Common myeloid progenitor, CD34-positive (primary cell): ENCODE results near the gene DPYD.

Experiments
- CTCF ChIA-PET: fragments of 350-600 bp; sonication (Branson Sonifier 250); formaldehyde crosslinking; loops from one replicate; lab custom pipeline; 2021; ENCODE audit warnings: antibody characterized with exemption; lab: Charles Lee
- POLR2A ChIA-PET: fragments of 350-600 bp; sonication (Branson Sonifier 250); formaldehyde crosslinking; loops from one replicate; lab custom pipeline; 2021; ENCODE audit warnings: antibody characterized with exemption; lab: Charles Lee
- DNase-seq, 3 donors: peaks; one replicate each; pipeline versions ENCODE4 v3.0.0 to v3.0.0-alpha.2; 2013
- H3K27ac ChIP-seq, 2 experiments: 1 replicate in 1 of 2; 2 replicates in 1 of 2; pipeline ENCODE4 v1.7.0; 2013; ENCODE audit warnings: inconsistent platforms in 2 of 2, low read length in 2 of 2, mild to moderate bottlenecking in 2 of 2, low read depth in 1 of 2, moderate library complexity in 1 of 2; ENCODE audit not compliant: severe bottlenecking in 2 of 2, insufficient read depth in 1 of 2, poor library complexity in 1 of 2
- H3K27me3 ChIP-seq, 5 experiments: replicated peaks in 2 of 5; 1 replicate in 3 of 5; 2 replicates in 2 of 5; pipeline versions ENCODE4 v1.6.1 to v1.7.0; 2013; ENCODE audit warnings: low read length in 4 of 5, mild to moderate bottlenecking in 2 of 5, moderate library complexity in 2 of 5, inconsistent platforms in 1 of 5; ENCODE audit not compliant: insufficient read depth in 5 of 5, control insufficient read depth in 4 of 5
- H3K36me3 ChIP-seq, 4 experiments: 1 replicate in 2 of 4; 2 replicates in 2 of 4; pipeline versions ENCODE4 v1.6.1 to v1.7.0; 2013; ENCODE audit warnings: low read length in 3 of 4, control low read depth in 1 of 4, mild to moderate bottlenecking in 1 of 4; ENCODE audit not compliant: control insufficient read depth in 4 of 4, insufficient read depth in 4 of 4
- H3K4me1 ChIP-seq, 4 experiments: 1 replicate in 3 of 4; 2 replicates in 1 of 4; pipeline versions ENCODE4 v1.6.1 to v1.7.1; 2013; ENCODE audit warnings: low read length in 3 of 4, mild to moderate bottlenecking in 3 of 4, control low read depth in 1 of 4, inconsistent platforms in 1 of 4, moderate library complexity in 1 of 4; ENCODE audit not compliant: control insufficient read depth in 4 of 4, insufficient read depth in 4 of 4; ENCODE audit errors: control extremely low read depth in 1 of 4
- H3K4me3 ChIP-seq, 7 experiments: 1 replicate in 4 of 7; 2 replicates in 3 of 7; pipeline versions ENCODE4 v1.5.1 to v1.7.0; 2013; ENCODE audit warnings: mild to moderate bottlenecking in 7 of 7, low read length in 6 of 7, moderate library complexity in 6 of 7, inconsistent platforms in 2 of 7, low read depth in 2 of 7, control low read depth in 1 of 7; ENCODE audit not compliant: insufficient read depth in 4 of 7, control insufficient read depth in 1 of 7; ENCODE audit errors: extremely low read depth in 1 of 7
- H3K9me3 ChIP-seq, 5 experiments: 1 replicate in 4 of 5; 2 replicates in 1 of 5; pipeline versions ENCODE4 v1.6.1 to v1.7.1; 2013; ENCODE audit warnings: low read length in 4 of 5, mild to moderate bottlenecking in 2 of 5, inconsistent platforms in 1 of 5, low read depth in 1 of 5, moderate library complexity in 1 of 5; ENCODE audit not compliant: control insufficient read depth in 4 of 5, insufficient read depth in 2 of 5; ENCODE audit errors: control extremely low read depth in 1 of 5
- WGBS: methylation state at CpG from one replicate; pipeline ENCODE4 v1.1.5; 2013; ENCODE audit not compliant: insufficient coverage; 5-methylcytosine and 5-hydroxymethylcytosine counted together

DPYD gene

DNA sequence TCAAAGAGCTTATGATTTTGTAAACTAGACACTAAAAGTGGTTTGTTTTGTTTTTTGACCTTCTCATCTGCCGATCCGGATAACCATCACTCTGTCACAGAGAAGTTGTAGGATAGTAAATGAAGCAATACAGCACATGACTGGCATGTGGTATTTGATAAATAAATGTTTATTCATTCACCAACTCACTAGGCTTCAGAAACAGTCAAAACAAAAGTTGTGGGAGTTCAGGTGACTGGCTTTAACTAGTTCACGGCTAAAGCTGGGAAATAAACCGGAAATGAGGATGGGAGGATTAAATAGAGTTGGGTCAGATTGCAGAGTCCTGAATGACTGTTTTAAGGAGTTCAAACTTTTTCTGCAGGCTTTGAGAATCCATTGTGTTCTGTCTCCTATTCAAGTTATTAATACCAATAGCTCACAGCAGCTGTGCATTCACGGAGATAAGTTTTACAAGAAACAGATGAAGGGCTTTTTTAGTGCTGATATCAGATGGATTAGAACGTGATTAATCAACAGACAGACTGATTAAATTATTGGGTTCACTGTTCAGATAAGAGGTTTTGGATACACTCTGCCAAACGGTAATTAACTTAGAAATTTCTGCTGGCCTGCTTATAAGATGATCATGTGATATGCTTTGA, 463.3 kb downstream of the DPYD start:
- Histone ChIP-seq H3K27me3 (no peaks in the 10 kb centered on the region), H3K36me3 (peaks cover 0 to 7% (median under 1%) of the 10 kb centered on the region in 4 experiments), H3K27ac (no peak overlapping the region), H3K4me1 (no peaks in the 10 kb centered on the region), H3K4me3 (no peak overlapping the region), H3K9me3 (peaks cover 0 to 2% (median 0%) of the 10 kb centered on the region in 5 experiments)
- 100% methylated on average over 2 of the region's 7 CpGs for WGBS
- DNase-seq = no peak
- CTCF ChIA-PET = no interaction called here
- POLR2A ChIA-PET = no interaction called here

DNA sequence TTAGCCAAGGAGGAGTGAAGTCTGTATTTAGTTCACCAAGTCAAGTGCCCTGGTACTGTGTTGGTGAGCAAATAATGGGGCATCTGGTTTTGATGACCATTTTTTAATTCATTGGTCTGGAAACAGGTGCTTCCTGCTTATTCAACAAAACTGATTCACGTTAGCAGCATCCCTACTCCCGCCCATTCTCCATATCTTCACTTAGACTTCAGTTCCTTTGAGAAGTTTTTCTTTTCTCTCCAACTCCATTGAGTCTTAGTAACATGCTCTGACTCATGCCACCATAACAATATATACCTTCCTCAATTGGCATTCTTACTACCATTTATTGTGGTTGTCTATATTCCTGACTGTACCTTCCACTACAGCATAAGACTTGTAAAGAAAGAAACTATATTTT, 468.9 kb downstream of the DPYD start:
- Histone ChIP-seq H3K27me3 (no peaks in the 10 kb centered on the region), H3K27ac (no peak overlapping the region), H3K9me3 (peaks cover 0 to 1% (median 0%) of the 10 kb centered on the region in 5 experiments), H3K4me1 (no peaks in the 10 kb centered on the region), H3K36me3 (peaks cover 0 to 4% (median 2%) of the 10 kb centered on the region in 4 experiments), H3K4me3 (no peak overlapping the region)
- CTCF ChIA-PET = no interaction called here
- DNase-seq = no peak
- POLR2A ChIA-PET = no interaction called here
- 94% methylated on average over 2 of the region's 2 CpGs for WGBS

DNA sequence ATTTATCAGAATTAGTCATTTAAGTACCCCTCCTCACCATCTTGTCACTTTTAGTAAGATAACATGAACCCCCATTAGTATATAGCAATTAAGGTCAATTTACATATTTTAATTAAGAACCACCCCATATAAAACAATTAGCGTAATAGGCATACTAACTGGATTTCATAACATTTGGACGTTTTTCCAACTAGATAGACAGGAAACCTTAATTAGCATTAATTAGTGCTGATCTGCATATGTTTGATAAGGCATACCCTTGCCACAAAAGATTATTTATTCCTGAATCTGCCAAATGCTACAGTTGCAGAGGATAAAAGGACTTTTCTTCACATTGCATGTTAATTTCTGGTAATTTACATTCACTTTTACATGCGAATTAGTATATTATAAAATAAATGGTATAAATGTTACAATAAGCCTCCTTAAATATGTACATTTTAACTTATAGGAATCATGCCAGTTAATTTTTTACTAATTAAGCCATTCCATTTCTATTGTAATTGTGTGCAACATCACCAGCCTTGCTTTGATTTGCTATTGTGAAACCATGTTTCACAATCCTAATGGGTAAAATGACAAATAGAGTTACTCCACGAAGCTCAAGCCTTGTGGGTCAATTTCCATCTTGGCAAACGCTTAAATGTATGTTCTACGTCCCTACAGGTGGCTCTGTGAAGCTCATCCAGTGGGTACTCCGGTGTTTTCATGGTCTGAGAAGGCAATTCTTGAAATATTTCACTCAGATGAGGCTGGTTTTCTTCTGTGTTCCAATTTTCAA, 469.6 kb downstream of the DPYD start:
- peaks cover 0 to 1% (median 0%) of the 10 kb centered on the region in 5 experiments for H3K9me3 ChIP-seq
- H3K27me3 ChIP-seq = no peaks in the 10 kb centered on the region
- POLR2A ChIA-PET = no interaction called here
- no peak overlapping the region for H3K27ac ChIP-seq
- DNase-seq = no peak
- CTCF ChIA-PET = no interaction called here
- peaks cover 0 to 5% (median 2%) of the 10 kb centered on the region in 4 experiments for H3K36me3 ChIP-seq
- no peak overlapping the region for H3K4me3 ChIP-seq
- no peaks in the 10 kb centered on the region for H3K4me1 ChIP-seq
- WGBS = 97% methylated on average over 3 of the region's 7 CpGs

DNA sequence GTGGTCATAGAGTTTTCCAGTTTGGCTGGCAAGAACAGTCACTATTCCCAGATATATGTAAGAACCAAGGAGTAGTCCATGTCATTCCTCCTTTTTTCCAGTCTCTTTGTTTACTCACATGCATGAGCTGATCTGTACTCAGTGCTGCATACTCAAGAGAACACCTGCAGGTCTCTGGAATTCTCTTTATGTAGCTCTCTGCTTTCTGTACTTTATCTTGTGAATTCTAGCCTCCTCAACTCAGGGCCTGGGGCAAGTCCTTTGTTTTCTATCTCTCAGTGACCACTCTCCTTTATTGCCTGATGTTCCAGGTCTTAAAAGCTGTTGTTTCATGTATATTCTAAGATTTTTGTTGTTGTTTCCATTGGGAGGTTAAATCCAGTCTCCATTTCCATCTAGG, 478.9 kb downstream of the DPYD start:
- DNase-seq = no peak
- Histone ChIP-seq H3K4me1 (no peaks in the 10 kb centered on the region), H3K9me3 (no peaks in the 10 kb centered on the region), H3K27ac (no peak overlapping the region), H3K27me3 (no peaks in the 10 kb centered on the region), H3K36me3 (peaks cover 0 to 4% (median 0%) of the 10 kb centered on the region in 4 experiments), H3K4me3 (no peak overlapping the region)
- CTCF ChIA-PET = no interaction called here
- POLR2A ChIA-PET = no interaction called here

DNA sequence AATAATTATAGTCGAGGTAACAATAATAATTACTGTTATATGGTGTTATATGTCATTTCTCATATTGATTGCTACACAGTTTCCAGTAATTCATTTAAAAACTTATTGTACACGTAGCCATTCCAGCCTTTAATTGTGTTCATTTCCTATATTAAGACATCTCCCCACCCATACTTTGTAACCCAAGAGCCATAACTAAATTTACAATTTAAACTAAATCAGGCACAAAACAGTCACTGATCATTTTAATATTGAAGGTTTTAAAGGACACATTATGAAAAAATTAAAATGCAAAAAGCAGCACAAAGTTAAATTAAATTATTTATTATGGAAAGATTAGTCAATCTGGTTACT, 487.0 kb downstream of the DPYD start:
- Histone ChIP-seq H3K27me3 (no peaks in the 10 kb centered on the region), H3K27ac (no peak overlapping the region), H3K36me3 (no peaks in the 10 kb centered on the region), H3K9me3 (no peaks in the 10 kb centered on the region), H3K4me3 (no peak overlapping the region), H3K4me1 (no peaks in the 10 kb centered on the region)
- DNase-seq = no peak
- CTCF ChIA-PET = no interaction called here
- POLR2A ChIA-PET = no interaction called here
- no CpG with 5 or more reads among the region's 2 CpGs for WGBS

DNA sequence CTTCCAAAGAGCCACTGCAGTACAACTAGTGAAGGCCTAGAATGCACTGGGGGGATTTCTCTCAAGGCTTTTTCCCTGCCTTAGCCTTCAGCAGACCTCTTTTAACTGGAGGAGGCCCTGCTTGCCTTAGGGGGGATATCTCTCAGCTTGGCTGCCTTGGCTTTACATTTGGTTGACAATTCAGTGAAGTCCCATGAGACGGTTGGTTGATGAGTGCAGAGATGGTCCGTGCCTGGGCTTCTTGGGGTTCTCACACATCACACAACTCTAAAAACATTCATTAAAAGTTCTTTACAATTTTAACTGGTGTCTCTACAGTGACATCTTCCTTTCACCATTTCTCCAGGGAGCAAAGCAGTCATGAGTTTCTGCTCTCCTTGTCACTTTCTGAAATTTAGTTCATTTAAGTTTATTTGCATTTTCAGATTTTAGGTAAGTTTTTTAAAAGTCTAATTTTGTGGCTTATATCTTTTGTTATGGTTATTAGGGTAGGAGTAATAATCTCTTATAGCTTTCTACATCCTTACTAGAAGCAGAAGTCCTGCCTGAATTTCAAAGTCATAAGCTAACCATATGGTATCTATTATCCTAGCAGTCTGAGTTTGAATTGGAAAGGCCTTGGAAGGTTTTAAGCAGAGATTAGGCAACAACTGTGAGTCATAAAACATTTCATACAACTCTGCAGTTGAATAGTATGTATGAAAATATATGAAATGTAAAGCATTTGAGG, 487.6 kb downstream of the DPYD start:
- Histone ChIP-seq H3K27me3 (no peaks in the 10 kb centered on the region), H3K4me3 (no peak overlapping the region), H3K36me3 (no peaks in the 10 kb centered on the region), H3K9me3 (no peaks in the 10 kb centered on the region), H3K4me1 (no peaks in the 10 kb centered on the region), H3K27ac (no peak overlapping the region)
- POLR2A ChIA-PET = no interaction called here
- WGBS = no CpG with 5 or more reads among the region's 2 CpGs
- CTCF ChIA-PET = no interaction called here
- no peak for DNase-seq

DNA sequence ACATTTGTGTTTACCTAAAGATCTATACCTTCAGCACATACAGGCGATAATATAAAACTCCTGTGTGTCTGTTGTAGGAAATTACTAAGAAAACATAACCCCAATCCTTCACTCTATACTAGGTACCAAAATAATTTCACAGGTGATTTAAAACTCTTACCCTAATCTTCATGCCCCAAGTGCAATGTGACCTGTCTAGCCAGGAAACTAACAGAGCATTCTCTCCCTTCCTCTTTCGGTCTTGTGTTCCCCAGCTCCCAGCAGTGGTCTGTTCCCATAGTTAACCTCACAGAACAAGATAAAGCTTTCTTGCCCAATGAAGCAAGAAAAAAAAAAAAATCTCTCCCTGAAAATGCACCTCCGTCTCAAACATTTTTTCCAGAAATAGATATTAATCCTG, 493.5 kb downstream of the DPYD start:
- DNase-seq = no peak
- Histone ChIP-seq H3K27me3 (no peaks in the 10 kb centered on the region), H3K4me1 (no peaks in the 10 kb centered on the region), H3K36me3 (no peaks in the 10 kb centered on the region), H3K9me3 (no peaks in the 10 kb centered on the region), H3K4me3 (no peak overlapping the region), H3K27ac (no peak overlapping the region)
- CTCF ChIA-PET = no interaction called here
- 100% methylated on average over 1 of the region's 3 CpGs for WGBS
- POLR2A ChIA-PET = no interaction called here
